OCI-LY3 (cell line): ENCODE results near the gene HDGFL2.

Source experiments
- CTCF ChIP-seq: fragments of 200-600, 300-600 bp; sonication (generic); IDR thresholded peaks from 2 replicates; pipeline ENCODE4 v1.5.1; 2014; ENCODE audit warnings: antibody characterized with exemption, low read length, low read depth
- EZH2phosphoT487 ChIP-seq: fragments of 200-600 bp; shearing (Covaris generic); IDR thresholded peaks from 2 replicates; pipeline ENCODE4 v1.6.1; 2018; ENCODE audit warnings: antibody characterized with exemption, mixed run types, low read depth

GRCh38 chr19:4482721-4483364 lies 10.7 kb downstream of the HDGFL2 start:
- no peak for TF ChIP-seq CTCF
- TF ChIP-seq EZH2phosphoT487 = no peak
